Vagina (tissue), 2 donors: ENCODE results near the gene SEMA4B. TPM values are rescaled to one million over a fixed set of nuclear protein-coding genes. Genes with fewer than 3 reads are reported as not detected.

Experiments
- DNase-seq, 2 donors: peaks; one replicate each; pipeline ENCODE4 v3.0.0-alpha.2; 2017; ENCODE audit errors: extremely low spot score in 2 of 2
- H3K27ac ChIP-seq: fragments of 200-600 bp; sonication (generic); one replicate; pipeline ENCODE4 v1.5.1; 2019
- H3K27me3 ChIP-seq: fragments of 200-600 bp; sonication (generic); one replicate; pipeline ENCODE4 v1.5.1; 2019
- H3K36me3 ChIP-seq, 2 donors: fragments of 200-600 bp; sonication (generic); one replicate each; pipeline ENCODE4 v1.5.1; 2017 to 2019
- H3K4me1 ChIP-seq: fragments of 200-600 bp; sonication (generic); one replicate; pipeline ENCODE4 v1.5.1; 2019
- H3K4me3 ChIP-seq, 2 donors: fragments of 200-600 bp; sonication (generic); 1 replicate in 1 of 2; 2 replicates in 1 of 2; pipeline ENCODE4 v1.5.1; 2016 to 2019
- H3K9me3 ChIP-seq: fragments of 200-600 bp; sonication (generic); one replicate; pipeline ENCODE4 v1.5.1; 2019
- CTCF ChIP-seq, 3 experiments: fragments of 450-650 bp in 2 of 3; fragments of 200-600 bp in 1 of 3; sonication (generic) in 1 of 3; IDR thresholded peaks; one replicate each; pipeline ENCODE4 v1.5.1; 2017 to 2019; ENCODE audit warnings: antibody characterized with exemption in 3 of 3, mild to moderate bottlenecking in 2 of 3, moderate library complexity in 2 of 3
- POLR2A ChIP-seq, 2 donors: fragments of 450-650 bp; IDR thresholded peaks; one replicate each; pipeline ENCODE4 v1.6.1; 2017; ENCODE audit warnings: antibody characterized with exemption in 2 of 2, mild to moderate bottlenecking in 2 of 2, moderate library complexity in 2 of 2
- POLR2AphosphoS5 ChIP-seq, 2 donors: sonication (generic); formaldehyde crosslinking; IDR thresholded peaks; one replicate each; pipeline ENCODE4 v1.9.0; 2017; ENCODE audit warnings: antibody characterized with exemption in 2 of 2, mild to moderate bottlenecking in 2 of 2, low read depth in 1 of 2; ENCODE audit not compliant: insufficient read depth in 1 of 2
- intact Hi-C: fragments of 100-400 bp; cut with DNase I; formaldehyde crosslinking; loops from one replicate; pipeline ENCODE4 v1.15.1; 2023
- total RNA-seq: library from RNA; depleted of rRNA; stranded (reverse); fragments of >200 nt; gene quantifications from one replicate; pipeline ENCODE4 v1.2.3, GENCODE V29; 2016

The SEMA4B gene
- total RNA-seq, 1 donor from 2014 or later: 205 TPM

GRCh38 chr15:90225047-90225446 is 23.9 kb downstream of the SEMA4B start:
- intact Hi-C loops: no loop called here
- Histone ChIP-seq H3K27me3 (no peaks in the 10 kb centered on the region), H3K4me3 (no peak overlapping the region), H3K36me3 (peaks cover 0 to 73% of the 10 kb centered on the region in 2 donors), H3K27ac (no peak overlapping the region), H3K4me1 (peaks cover 16% of the 10 kb centered on the region), H3K9me3 (no peaks in the 10 kb centered on the region)
- DNase-seq: no peak
- no peak for TF ChIP-seq CTCF (IDR thresholded peaks at IDR 0.05)
- TF ChIP-seq POLR2A (IDR thresholded peaks at IDR 0.05): no peak
- no peak for TF ChIP-seq POLR2AphosphoS5 (IDR thresholded peaks at IDR 0.05; ENCODE audit: insufficient read depth in 1 of 2, low read depth in 1 of 2)

GRCh38 chr15:90225504-90226234 is 24.5 kb downstream of the SEMA4B start:
- Histone ChIP-seq H3K36me3 (peaks cover 0 to 75% of the 10 kb centered on the region in 2 donors), H3K4me1 (peaks cover 21% of the 10 kb centered on the region), H3K4me3 (no peak overlapping the region), H3K9me3 (no peaks in the 10 kb centered on the region), H3K27ac (no peak overlapping the region), H3K27me3 (no peaks in the 10 kb centered on the region)
- intact Hi-C loops: no loop called here
- no peak for DNase-seq
- TF ChIP-seq POLR2AphosphoS5 (IDR thresholded peaks at IDR 0.05; ENCODE audit: insufficient read depth in 1 of 2, low read depth in 1 of 2) (no peak), CTCF (IDR thresholded peaks at IDR 0.05) (no peak), POLR2A (IDR thresholded peaks at IDR 0.05) (no peak)

GRCh38 chr15:90227336-90227735 is 26.2 kb downstream of the SEMA4B start:
- peaks cover 0 to 75% of the 10 kb centered on the region in 2 donors for H3K36me3 ChIP-seq
- H3K27ac ChIP-seq: no peak overlapping the region
- no peak overlapping the region for H3K4me3 ChIP-seq

GRCh38 chr15:90227816-90228772 is 27.0 kb downstream of the SEMA4B start:
- peaks cover 36% of the 10 kb centered on the region for H3K4me1 ChIP-seq
- H3K27me3 ChIP-seq: no peaks in the 10 kb centered on the region
- H3K9me3 ChIP-seq: no peaks in the 10 kb centered on the region
- H3K27ac ChIP-seq: no peak overlapping the region
- TF ChIP-seq POLR2A (IDR thresholded peaks at IDR 0.05): no peak
- TF ChIP-seq CTCF (IDR thresholded peaks at IDR 0.05): no peak
- no peak for TF ChIP-seq POLR2AphosphoS5 (IDR thresholded peaks at IDR 0.05; ENCODE audit: insufficient read depth in 1 of 2, low read depth in 1 of 2)
- H3K4me3 ChIP-seq: no peak overlapping the region
- DNase-seq: no peak
- H3K36me3 ChIP-seq: peaks cover 0 to 72% of the 10 kb centered on the region in 2 donors
- intact Hi-C loops: no loop called here

More at GRCh38 chr15:90227336-90227735, 26.2 kb downstream of the SEMA4B start:
- H3K4me1 ChIP-seq: peaks cover 28% of the 10 kb centered on the region
- H3K27me3 ChIP-seq: no peaks in the 10 kb centered on the region
- no peaks in the 10 kb centered on the region for H3K9me3 ChIP-seq
- DNase-seq: no peak
- TF ChIP-seq CTCF (IDR thresholded peaks at IDR 0.05): no peak
- intact Hi-C loops: no loop called here
